HepG2 (cell line): Measurements from ENCODE around the gene PAQR7. TPM values are rescaled to one million over a fixed set of nuclear protein-coding genes. Genes with fewer than 3 reads are reported as not detected.

Experiments
- ATF1 ChIP-seq: IDR thresholded peaks from 2 replicates; pipeline ENCODE4 v1.6.1; 2016; ENCODE audit warnings: mild to moderate bottlenecking, control low read depth
- IRF9 ChIP-seq: sonication (generic); formaldehyde crosslinking; IDR thresholded peaks from 2 replicates; pipeline ENCODE4 v1.8.0; 2022; ENCODE audit warnings: missing genetic modification reagents, mild to moderate bottlenecking, borderline replicate concordance
- KLF11 ChIP-seq: IDR thresholded peaks from 2 replicates; pipeline ENCODE4 v1.6.1; 2016; ENCODE audit warnings: missing compliant biosample characterization
- MIER3 ChIP-seq: IDR thresholded peaks from 2 replicates; pipeline ENCODE4 v1.6.1; 2016; ENCODE audit warnings: missing compliant biosample characterization, borderline replicate concordance
- MXI1 ChIP-seq: IDR thresholded peaks from 3 replicates; pipeline ENCODE4 v1.6.1; 2012; ENCODE audit warnings: low read depth, low read length, inconsistent platforms, borderline replicate concordance
- RAD51 ChIP-seq: fragments of 450-650 bp; IDR thresholded peaks from 2 replicates; pipeline ENCODE4 v1.6.1; 2016; ENCODE audit warnings: borderline replicate concordance
- RFXAP ChIP-seq: sonication (generic); formaldehyde crosslinking; IDR thresholded peaks from 2 replicates; pipeline ENCODE4 v1.4.0; 2020; ENCODE audit warnings: missing genetic modification reagents, borderline replicate concordance
- SP4 ChIP-seq: sonication (generic); formaldehyde crosslinking; IDR thresholded peaks from 2 replicates; pipeline ENCODE4 v1.8.1; 2023; ENCODE audit warnings: mild to moderate bottlenecking, missing genetic modification reagents
- TRIM22 ChIP-seq: fragments of 450-650 bp; IDR thresholded peaks from 2 replicates; pipeline ENCODE4 v1.6.1; 2017
- ZFY ChIP-seq: sonication (generic); formaldehyde crosslinking; IDR thresholded peaks from 2 replicates; pipeline ENCODE4 v1.4.0; 2020; ENCODE audit warnings: missing genetic modification reagents
- ZHX2 ChIP-seq, 2 experiments: sonication (generic) in 1 of 2; formaldehyde crosslinking in 1 of 2; IDR thresholded peaks; 2 replicates each; pipeline versions ENCODE4 v1.6.1 to v1.9.0; 2014 to 2022; ENCODE audit warnings: antibody characterized with exemption in 1 of 2, borderline replicate concordance in 1 of 2, inconsistent platforms in 1 of 2, low read depth in 1 of 2, missing genetic modification reagents in 1 of 2
- ZMYM2 ChIP-seq: sonication (generic); formaldehyde crosslinking; IDR thresholded peaks from 2 replicates; pipeline ENCODE4 v1.8.0; 2022; ENCODE audit warnings: mild to moderate bottlenecking, missing genetic modification reagents
- ZNF530 ChIP-seq: sonication (generic); formaldehyde crosslinking; IDR thresholded peaks from 2 replicates; pipeline ENCODE4 v1.5.0; 2020; ENCODE audit warnings: low read depth, mild to moderate bottlenecking, missing genetic modification reagents
- ZNF777 ChIP-seq: sonication (generic); formaldehyde crosslinking; IDR thresholded peaks from 2 replicates; pipeline ENCODE4 v1.4.0; 2020; ENCODE audit warnings: missing genetic modification reagents
- ZNF879 ChIP-seq: sonication (generic); formaldehyde crosslinking; IDR thresholded peaks from 2 replicates; pipeline ENCODE4 v1.8.1; 2023; ENCODE audit warnings: missing genetic modification reagents
- polyA plus RNA-seq, 8 experiments: library from polyadenylated mRNA; depleted of rRNA in 3 of 8; stranded (reverse) in 7 of 8; unstranded in 1 of 8; fragments of >200 nt; fragmentation: Illumina TruSeq in 4 of 8; extraction: Trizol in 4 of 8; gene quantifications; 2 replicates each; pipeline versions ENCODE4 v1.2.1 to v1.2.3, GENCODE V29; 2011 to 2016; ENCODE audit warnings: low read depth in 4 of 8, missing spikeins in 1 of 8, mixed read lengths in 1 of 8; ENCODE audit not compliant: insufficient read depth in 1 of 8
- total RNA-seq, 5 experiments: library from RNA; depleted of rRNA; stranded (reverse); fragments of >200 nt; fragmentation: Illumina TruSeq; extraction: Trizol; gene quantifications; 2 replicates each; pipeline ENCODE4 v1.2.3, GENCODE V29; 2016; ENCODE audit warnings: low read depth in 1 of 5
- TF ChIP-seq, protein P1 (sequence below): sonication (generic); formaldehyde crosslinking; IDR thresholded peaks from 2 replicates; pipeline ENCODE4 v1.5.1; 2020; ENCODE audit warnings: mild to moderate bottlenecking, missing genetic modification reagents
- TF ChIP-seq, protein P2 (sequence below): sonication (generic); formaldehyde crosslinking; IDR thresholded peaks from 2 replicates; pipeline ENCODE4 v1.4.0; 2020; ENCODE audit warnings: mild to moderate bottlenecking, missing genetic modification reagents

PAQR7 gene
- total and polyA plus RNA-seq, 2 of the 13 experiments (the other 11 are each of a cell fraction or from before 2014, with no cell fraction given): 13.2 to 16.6 TPM

- TF ChIP-seq IRF9 (peak; percentile 59; the same call in 1 of the 2 replicates), ZNF879 (CRISPR knock-in tag) (peak; percentile 83; the same call in 1 of the 2 replicates), ZNF530 (CRISPR knock-in tag) (no peak), ZHX2 (IDR thresholded peaks at IDR 0.05; ENCODE audit: low read depth) (peak; percentile 78; the same call in 1 of the 2 replicates), ZHX2 (CRISPR knock-in tag; IDR thresholded peaks at IDR 0.05; ENCODE audit: borderline replicate concordance) (peak; percentile 87; the same call in 1 of the 2 replicates), KLF11 (CRISPR knock-in tag) (no peak), RFXAP (peak; percentile 55; the same call in 1 of the 2 replicates), ZFY (peak; percentile 87), RAD51 (no peak), TRIM22 (no peak), MIER3 (CRISPR knock-in tag) (0 out of 2 replicates have a peak, but pooled peaks have one; percentile 55), ZMYM2 (CRISPR knock-in tag) (peak; percentile 27; the same call in 1 of the 2 replicates), SP4 (CRISPR knock-in tag) (no peak; the same call in 1 of the 2 replicates), ATF1 (CRISPR knock-in tag) (no peak), MXI1 (no peak; the same call in 1 of the 3 replicates), ZNF777 (CRISPR knock-in tag) (peak; percentile 42)
- TF ChIP-seq, protein P1, sequence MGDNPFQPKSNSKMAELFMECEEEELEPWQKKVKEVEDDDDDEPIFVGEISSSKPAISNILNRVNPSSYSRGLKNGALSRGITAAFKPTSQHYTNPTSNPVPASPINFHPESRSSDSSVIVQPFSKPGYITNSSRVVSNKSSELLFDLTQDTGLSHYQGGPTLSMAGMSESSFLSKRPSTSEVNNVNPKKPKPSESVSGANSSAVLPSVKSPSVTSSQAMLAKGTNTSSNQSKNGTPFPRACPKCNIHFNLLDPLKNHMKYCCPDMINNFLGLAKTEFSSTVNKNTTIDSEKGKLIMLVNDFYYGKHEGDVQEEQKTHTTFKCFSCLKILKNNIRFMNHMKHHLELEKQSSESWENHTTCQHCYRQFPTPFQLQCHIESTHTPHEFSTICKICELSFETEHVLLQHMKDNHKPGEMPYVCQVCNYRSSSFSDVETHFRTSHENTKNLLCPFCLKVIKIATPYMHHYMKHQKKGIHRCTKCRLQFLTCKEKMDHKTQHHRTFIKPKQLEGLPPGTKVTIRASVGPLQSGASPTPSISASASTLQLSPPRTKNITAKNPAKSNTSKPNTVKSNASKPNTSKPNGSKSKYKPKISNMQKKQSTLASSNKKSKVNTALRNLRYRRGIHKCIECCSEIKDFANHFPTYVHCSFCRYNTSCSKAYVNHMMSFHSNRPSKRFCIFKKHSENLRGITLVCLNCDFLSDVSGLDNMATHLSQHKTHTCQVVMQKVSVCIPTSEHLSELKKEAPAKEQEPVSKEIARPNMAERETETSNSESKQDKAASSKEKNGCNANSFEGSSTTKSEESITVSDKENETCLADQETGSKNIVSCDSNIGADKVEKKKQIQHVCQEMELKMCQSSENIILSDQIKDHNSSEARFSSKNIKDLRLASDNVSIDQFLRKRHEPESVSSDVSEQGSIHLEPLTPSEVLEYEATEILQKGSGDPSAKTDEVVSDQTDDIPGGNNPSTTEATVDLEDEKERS (CRISPR knock-in tag): no peak
- TF ChIP-seq, protein P2, sequence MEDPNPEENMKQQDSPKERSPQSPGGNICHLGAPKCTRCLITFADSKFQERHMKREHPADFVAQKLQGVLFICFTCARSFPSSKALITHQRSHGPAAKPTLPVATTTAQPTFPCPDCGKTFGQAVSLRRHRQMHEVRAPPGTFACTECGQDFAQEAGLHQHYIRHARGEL: no peak
Observed at GRCh38 chr1:25875154-25875855, at the start of gene PAQR7 (continued).
